HK-2 (cell line): ENCODE data around the gene KCND2.

Experiments
- DNase-seq: peaks from one replicate; pipeline ENCODE4 v3.0.0-alpha.2; 2018; ENCODE audit not compliant: unreplicated experiment

Gene KCND2

GRCh38 chr7:120703585-120704240 is 430.7 kb downstream of the KCND2 start:
- DNase-seq = no peak

- no peak for DNase-seq
These were observed 436.4 kb downstream of the KCND2 start for GRCh38 chr7:120709252-120709971.

- DNase-seq = no peak
These were observed 437.0 kb downstream of the KCND2 start for GRCh38 chr7:120709972-120710320.

GRCh38 chr7:120714945-120715344 is 442.0 kb downstream of the KCND2 start:
- no peak for DNase-seq

GRCh38 chr7:120716307-120716706 is 443.3 kb downstream of the KCND2 start:
- DNase-seq = no peak

- no peak for DNase-seq
These were observed 444.2 kb downstream of the KCND2 start for GRCh38 chr7:120717166-120717565.

GRCh38 chr7:120718361-120718760 is 445.4 kb downstream of the KCND2 start:
- DNase-seq = no peak

- no peak for DNase-seq
These were observed 447.3 kb downstream of the KCND2 start for GRCh38 chr7:120720317-120720716.

GRCh38 chr7:120723465-120724385 is 450.8 kb downstream of the KCND2 start:
- no peak for DNase-seq

- DNase-seq = no peak
These were observed 451.5 kb downstream of the KCND2 start for GRCh38 chr7:120724448-120724847.

GRCh38 chr7:120724955-120725354 is 452.0 kb downstream of the KCND2 start:
- no peak for DNase-seq

GRCh38 chr7:120725376-120726039 is 452.5 kb downstream of the KCND2 start:
- no peak for DNase-seq

GRCh38 chr7:120729245-120729644 is 456.3 kb downstream of the KCND2 start:
- DNase-seq = no peak

GRCh38 chr7:120731271-120731670 is 458.3 kb downstream of the KCND2 start:
- no peak for DNase-seq

GRCh38 chr7:120732256-120732655 is 459.3 kb downstream of the KCND2 start:
- DNase-seq = no peak

GRCh38 chr7:120733143-120733542 is 460.2 kb downstream of the KCND2 start:
- DNase-seq = no peak

GRCh38 chr7:120733835-120734234 is 460.9 kb downstream of the KCND2 start:
- DNase-seq = no peak

GRCh38 chr7:120735791-120736190 is 462.8 kb downstream of the KCND2 start:
- no peak for DNase-seq

GRCh38 chr7:120738816-120739215 is 465.8 kb downstream of the KCND2 start:
- no peak for DNase-seq

GRCh38 chr7:120740348-120740747 is 467.4 kb downstream of the KCND2 start:
- DNase-seq = no peak

- no peak for DNase-seq
These were observed 468.5 kb downstream of the KCND2 start for GRCh38 chr7:120741371-120742042.
